HAP-1 (cell line): ENCODE measurements around the gene RNF130.

Source experiments
- DNase-seq, 2 experiments: peaks; one replicate each; pipeline ENCODE4 v3.0.0-alpha.2; 2016 to 2020; ENCODE audit warnings: low spot score in 2 of 2
- H3K27me3 ChIP-seq: fragments of 250-450 bp; sonication (Bioruptor Pico); 2 replicates; pipeline ENCODE4 v1.5.1; 2020; ENCODE audit warnings: low read depth, mild to moderate bottlenecking, moderate library complexity
- H3K36me3 ChIP-seq: fragments of 250-450 bp; sonication (Bioruptor Pico); replicated peaks from 2 replicates; pipeline ENCODE4 v1.5.1; 2020; ENCODE audit warnings: mild to moderate bottlenecking
- H3K4me1 ChIP-seq: fragments of 250-450 bp; sonication (Bioruptor Pico); 2 replicates; pipeline ENCODE4 v1.5.1; 2020; ENCODE audit warnings: mild to moderate bottlenecking
- H3K4me3 ChIP-seq: fragments of 250-450 bp; sonication (Bioruptor Pico); 2 replicates; pipeline ENCODE4 v1.5.1; 2020; ENCODE audit warnings: mild to moderate bottlenecking, moderate library complexity
- H3K9me3 ChIP-seq: fragments of 250-450 bp; sonication (Bioruptor Pico); 2 replicates; pipeline ENCODE4 v1.5.1; 2020; ENCODE audit warnings: mild to moderate bottlenecking, moderate library complexity
- in situ Hi-C: fragments of 300-500 bp; cut with MboI; formaldehyde crosslinking; loops from 3 replicates; pipeline ENCODE4 v1.14.3; 2020; ENCODE audit warnings: low sequenced_read_pairs, inconsistent platforms, mixed read lengths

RNF130 gene, protein sequence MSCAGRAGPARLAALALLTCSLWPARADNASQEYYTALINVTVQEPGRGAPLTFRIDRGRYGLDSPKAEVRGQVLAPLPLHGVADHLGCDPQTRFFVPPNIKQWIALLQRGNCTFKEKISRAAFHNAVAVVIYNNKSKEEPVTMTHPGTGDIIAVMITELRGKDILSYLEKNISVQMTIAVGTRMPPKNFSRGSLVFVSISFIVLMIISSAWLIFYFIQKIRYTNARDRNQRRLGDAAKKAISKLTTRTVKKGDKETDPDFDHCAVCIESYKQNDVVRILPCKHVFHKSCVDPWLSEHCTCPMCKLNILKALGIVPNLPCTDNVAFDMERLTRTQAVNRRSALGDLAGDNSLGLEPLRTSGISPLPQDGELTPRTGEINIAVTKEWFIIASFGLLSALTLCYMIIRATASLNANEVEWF

DNA sequence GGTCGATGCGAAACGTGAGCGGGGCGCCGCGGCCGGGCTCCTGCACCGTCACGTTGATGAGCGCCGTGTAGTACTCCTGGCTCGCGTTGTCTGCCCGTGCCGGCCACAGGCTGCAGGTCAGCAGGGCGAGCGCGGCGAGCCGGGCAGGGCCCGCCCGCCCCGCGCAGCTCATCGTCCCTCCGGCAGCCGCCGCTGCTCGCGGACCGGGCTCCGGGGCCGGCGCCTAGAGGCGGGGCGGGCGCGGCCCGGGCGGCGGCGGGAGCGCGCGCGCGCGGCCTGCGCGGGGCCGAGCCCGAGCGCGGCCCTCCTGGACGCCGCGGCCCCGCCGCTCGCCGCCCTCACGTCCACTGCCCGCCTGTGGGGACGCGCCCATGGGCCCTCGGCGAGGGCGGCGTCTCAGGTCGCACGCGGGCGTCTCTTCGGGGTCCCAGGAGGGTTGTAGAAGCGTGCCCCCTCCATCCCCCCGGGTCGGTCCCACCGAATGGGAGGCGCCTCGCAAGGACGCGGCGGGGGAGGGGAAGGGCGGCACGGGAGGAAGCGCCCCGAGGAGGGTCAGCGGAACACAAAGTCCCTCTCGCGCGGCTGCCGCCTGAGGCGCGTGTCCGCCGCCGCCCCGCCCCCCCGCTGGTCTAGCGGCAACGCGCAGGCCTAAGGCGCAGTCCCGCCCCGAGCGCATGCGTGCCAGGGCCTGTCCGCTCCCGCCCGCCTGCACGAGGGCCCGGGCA, at the start of gene RNF130:
Gene RNF130 (minus strand): TSS at position 229 of the 725 bp plus-strand sequence. CDS start 57 bp downstream, at position 172.
- peaks cover 6% of the 10 kb centered on the region for H3K9me3 ChIP-seq
- peaks cover 21% of the 10 kb centered on the region for H3K4me1 ChIP-seq
- DNase-seq: peak; percentile 74 to 93
- no peaks in the 10 kb centered on the region for H3K27me3 ChIP-seq
- H3K36me3 ChIP-seq: no peaks in the 10 kb centered on the region
- in situ Hi-C loops: no loop called here
- peak within 1 kb of the TSS; percentile 73 for H3K4me3 ChIP-seq

GRCh38 chr5:180120237-180121101, 48.9 kb upstream of the RNF130 start:
- DNase-seq: no peak
- no peaks in the 10 kb centered on the region for H3K4me1 ChIP-seq
- H3K4me3 ChIP-seq: no peak overlapping the region
- H3K36me3 ChIP-seq: no peaks in the 10 kb centered on the region
- H3K27me3 ChIP-seq: peaks cover 15% of the 10 kb centered on the region; the same call in 1 of the 2 replicates
- in situ Hi-C loops: no loop called here
- H3K9me3 ChIP-seq: no peaks in the 10 kb centered on the region

DNA sequence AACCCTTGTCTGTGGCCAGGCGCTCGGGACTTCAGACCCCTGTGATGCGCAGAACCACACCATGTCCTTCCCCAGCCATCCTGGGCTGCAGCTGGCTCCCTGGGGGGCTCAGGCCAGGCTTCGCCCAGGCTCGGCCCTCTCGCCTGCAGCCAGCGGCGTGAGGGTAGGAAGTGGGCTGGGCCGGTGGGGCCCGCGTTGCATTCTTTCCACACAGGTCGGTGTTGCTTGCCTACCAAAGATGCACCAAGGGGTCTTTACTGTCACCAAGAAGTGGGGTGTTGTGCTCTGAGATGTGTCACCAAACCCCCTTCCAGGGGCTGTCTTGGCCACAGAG, 48.3 kb upstream of the RNF130 start:
- Histone ChIP-seq H3K9me3 (no peaks in the 10 kb centered on the region), H3K36me3 (no peaks in the 10 kb centered on the region), H3K27me3 (peaks cover 13% of the 10 kb centered on the region; the same call in 1 of the 2 replicates), H3K4me3 (no peak overlapping the region), H3K4me1 (no peaks in the 10 kb centered on the region)
- DNase-seq: no peak
- in situ Hi-C loops: no loop called here

GRCh38 chr5:180119031-180119902, 47.7 kb upstream of the RNF130 start:
- no peak overlapping the region for H3K4me3 ChIP-seq
- H3K9me3 ChIP-seq: no peaks in the 10 kb centered on the region
- no peaks in the 10 kb centered on the region for H3K4me1 ChIP-seq
- no peak for DNase-seq
- H3K27me3 ChIP-seq: peaks cover 8% of the 10 kb centered on the region; the same call in 1 of the 2 replicates
- H3K36me3 ChIP-seq: no peaks in the 10 kb centered on the region
- in situ Hi-C loops: no loop called here

DNA sequence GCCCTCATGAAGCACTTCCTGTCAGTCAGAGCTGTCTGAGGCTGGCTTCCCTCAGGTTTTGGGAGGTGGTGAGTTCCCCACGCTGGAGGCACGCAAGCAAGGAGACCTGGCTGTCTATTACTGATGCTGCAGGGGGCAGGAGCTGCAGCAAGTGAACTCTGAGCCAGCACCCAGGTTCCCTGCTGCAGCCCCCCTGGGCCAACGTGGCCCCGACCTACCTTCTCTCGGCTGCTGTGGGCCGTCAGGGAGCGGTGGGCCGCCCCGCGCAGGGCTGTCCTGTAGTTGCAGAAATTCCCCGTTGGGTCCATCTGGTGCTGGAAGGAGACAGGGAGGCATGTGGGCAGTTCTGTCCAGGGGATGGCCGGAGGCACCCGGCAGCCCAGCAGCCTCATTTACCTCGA, 46.8 kb upstream of the RNF130 start:
- Histone ChIP-seq H3K9me3 (no peaks in the 10 kb centered on the region), H3K4me3 (no peak overlapping the region), H3K27me3 (0 out of 2 replicates have a peak, but pooled peaks cover 3% of the 10 kb centered on the region), H3K4me1 (no peaks in the 10 kb centered on the region), H3K36me3 (no peaks in the 10 kb centered on the region)
- DNase-seq: no peak
- in situ Hi-C loops: no loop called here

DNA sequence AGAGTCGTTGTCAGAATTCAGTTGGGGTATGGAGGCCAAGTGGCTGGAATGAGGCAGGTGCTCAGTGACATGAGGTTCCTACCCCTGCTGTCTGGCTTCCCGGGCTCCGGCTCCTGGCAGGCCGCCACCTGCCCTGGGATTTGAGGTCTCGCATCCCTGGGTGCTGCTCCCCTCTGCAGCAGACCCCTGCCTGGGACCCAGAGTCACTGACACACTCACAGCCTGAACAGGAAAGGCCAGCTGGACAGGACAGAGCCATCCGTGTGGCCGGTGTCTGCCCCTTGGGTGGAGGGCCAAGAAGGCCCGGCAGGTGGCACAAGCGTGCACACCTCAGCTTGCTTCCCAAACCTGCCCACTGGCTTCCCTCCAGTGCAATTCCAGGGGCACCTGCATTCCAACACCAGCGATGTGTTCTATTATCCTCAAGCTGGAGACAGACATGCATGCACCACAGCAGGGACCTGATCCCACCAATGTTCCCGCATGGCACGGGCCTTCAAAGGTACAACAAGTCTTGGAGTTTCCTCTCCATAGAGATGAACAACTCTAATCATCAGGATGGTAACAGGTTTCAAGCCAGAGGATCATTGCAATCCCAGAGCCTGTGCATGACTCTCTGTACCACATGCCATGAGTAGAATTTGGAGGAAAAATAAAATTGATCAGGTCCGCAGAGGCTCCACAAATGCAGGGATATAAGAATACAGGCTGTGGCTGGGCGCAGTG, 45.6 kb upstream of the RNF130 start:
- Histone ChIP-seq H3K9me3 (no peaks in the 10 kb centered on the region), H3K36me3 (no peaks in the 10 kb centered on the region), H3K27me3 (no peaks in the 10 kb centered on the region), H3K4me1 (no peaks in the 10 kb centered on the region), H3K4me3 (no peak overlapping the region)
- peak in 1 of 2 experiments; percentile 53 for DNase-seq
- in situ Hi-C loops: no loop called here

DNA sequence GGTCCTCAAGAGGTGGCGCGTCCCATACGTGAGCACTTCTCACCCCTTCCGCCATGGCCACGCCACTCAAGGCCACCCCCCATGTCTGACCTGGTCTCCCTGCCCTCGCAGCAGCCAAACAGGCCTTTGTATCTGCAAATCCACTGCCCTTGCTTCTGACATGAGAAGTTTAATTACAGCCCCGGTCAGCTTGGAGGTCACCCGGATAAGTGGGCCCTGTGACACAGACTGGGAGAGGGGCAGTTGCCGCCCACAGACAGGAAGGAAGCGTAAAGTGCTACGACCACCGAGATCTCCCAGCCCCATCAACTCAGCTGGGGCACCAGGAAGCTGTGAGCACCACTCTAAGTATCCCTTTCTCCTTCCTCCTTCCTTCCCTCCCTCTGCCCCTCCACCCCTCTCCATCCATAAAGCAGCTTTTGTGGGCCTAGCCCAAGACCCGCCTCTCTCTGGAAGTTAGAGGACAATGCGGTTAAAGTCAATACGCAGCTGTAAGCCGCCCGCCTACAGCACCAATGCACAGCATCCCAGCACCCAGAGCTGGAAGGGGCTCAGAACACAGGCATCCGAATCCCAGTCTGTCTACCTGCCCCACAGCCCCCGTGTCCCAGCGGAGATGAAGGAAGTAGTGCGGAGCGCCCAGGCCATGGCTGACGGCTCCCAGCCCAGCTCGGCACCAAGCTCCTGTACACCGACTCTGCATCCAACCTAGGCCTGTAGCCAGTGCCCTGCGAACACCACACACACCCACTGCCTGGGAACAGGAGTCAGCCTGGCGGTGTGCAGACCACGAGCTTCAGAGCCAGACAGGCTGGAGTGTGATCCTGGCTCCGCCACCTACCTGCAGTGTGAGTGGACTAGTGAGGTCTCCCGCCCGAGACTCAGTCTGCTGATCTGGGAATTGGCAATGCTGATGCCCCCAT, 44.8 kb upstream of the RNF130 start:
- H3K4me1 ChIP-seq: no peaks in the 10 kb centered on the region
- H3K9me3 ChIP-seq: no peaks in the 10 kb centered on the region
- no peaks in the 10 kb centered on the region for H3K27me3 ChIP-seq
- no peak for DNase-seq
- in situ Hi-C loops: no loop called here
- H3K36me3 ChIP-seq: no peaks in the 10 kb centered on the region
- no peak overlapping the region for H3K4me3 ChIP-seq

DNA sequence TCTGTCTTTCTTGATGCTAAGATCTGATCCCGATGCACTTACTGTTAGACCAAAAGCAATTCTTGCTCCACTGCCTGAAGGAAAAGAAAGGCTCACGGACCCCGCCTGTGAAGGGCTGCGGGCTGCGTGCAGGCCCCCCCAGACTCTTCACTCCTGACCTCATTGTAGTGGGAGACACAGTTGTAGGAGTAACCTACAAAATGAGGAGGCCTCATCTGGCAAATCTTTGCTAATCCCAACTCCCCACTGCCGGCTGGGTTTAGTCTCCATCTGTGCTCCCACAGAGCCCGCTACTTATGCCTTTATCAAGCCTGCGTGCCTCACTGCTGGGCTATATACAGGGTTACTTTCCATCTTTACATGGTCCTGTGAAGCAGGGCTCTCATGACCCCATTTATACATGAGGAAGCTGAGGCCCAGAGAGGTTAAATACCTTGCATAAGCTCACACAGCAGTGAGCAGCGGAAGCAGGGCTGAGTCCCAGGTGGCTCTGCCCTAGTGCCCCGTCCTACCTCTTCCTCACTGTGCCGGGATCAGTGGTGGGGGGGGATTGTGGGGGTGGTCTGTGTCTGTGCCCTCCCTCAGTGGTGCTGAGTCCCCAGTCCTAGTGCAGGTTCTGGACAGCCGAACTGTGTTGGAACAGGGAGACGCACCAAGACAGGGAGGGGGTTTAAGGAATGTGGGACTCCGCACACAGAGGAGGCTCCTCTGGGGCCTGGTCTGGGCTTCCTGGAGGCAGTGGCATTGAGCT, 43.9 kb upstream of the RNF130 start:
- no peak for DNase-seq
- no peaks in the 10 kb centered on the region for H3K9me3 ChIP-seq
- H3K4me1 ChIP-seq: no peaks in the 10 kb centered on the region
- in situ Hi-C loops: no loop called here
- H3K36me3 ChIP-seq: no peaks in the 10 kb centered on the region
- no peak overlapping the region for H3K4me3 ChIP-seq
- no peaks in the 10 kb centered on the region for H3K27me3 ChIP-seq

- no peak for DNase-seq
- Histone ChIP-seq H3K27me3 (no peaks in the 10 kb centered on the region), H3K36me3 (no peaks in the 10 kb centered on the region), H3K9me3 (no peaks in the 10 kb centered on the region), H3K4me1 (no peaks in the 10 kb centered on the region), H3K4me3 (no peak overlapping the region)
- in situ Hi-C loops: no loop called here
These were observed 42.9 kb upstream of the RNF130 start for GRCh38 chr5:180114304-180115003.

DNA sequence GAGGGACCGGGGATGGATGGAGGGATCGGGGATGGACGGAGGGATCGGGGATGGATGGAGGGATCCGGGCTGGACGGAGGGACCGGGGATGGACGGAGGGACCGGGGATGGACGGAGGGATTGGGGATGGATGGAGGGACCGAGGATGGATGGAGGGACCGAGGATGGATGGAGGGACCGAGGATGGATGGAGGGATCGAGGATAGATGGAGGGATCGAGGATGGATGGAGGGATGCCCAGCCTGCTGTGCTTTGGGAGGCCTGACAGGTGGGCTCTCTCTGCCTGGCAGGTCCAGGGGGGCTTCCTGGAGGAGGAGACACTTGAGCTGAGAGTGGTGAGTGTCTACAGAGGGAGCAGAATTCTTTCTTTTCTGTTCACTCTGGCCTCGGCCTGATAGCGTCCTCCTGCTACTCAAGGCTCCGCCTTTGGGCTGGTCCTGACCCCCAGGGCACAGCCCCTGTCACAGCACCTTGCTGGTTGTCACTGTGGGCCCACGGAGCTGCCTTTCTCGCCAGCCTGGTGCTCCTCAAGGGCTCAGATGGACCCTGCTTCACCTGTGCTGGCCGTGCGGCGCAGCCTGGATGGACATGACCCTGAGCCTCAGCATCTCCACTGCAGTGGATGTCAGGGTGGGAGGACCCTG, 42.2 kb upstream of the RNF130 start:
- H3K9me3 ChIP-seq: no peaks in the 10 kb centered on the region

More for the DNA sequence above, 42.2 kb upstream of the RNF130 start:
- Histone ChIP-seq H3K4me3 (no peak overlapping the region), H3K27me3 (no peaks in the 10 kb centered on the region), H3K36me3 (no peaks in the 10 kb centered on the region), H3K4me1 (no peaks in the 10 kb centered on the region)
- no peak for DNase-seq
- in situ Hi-C loops: no loop called here
